GM19372 (cell line): ENCODE data around the gene PIGK.

Source experiments
- ATAC-seq: cut with Tn5 transposase; IDR thresholded peaks from one replicate; pipeline ENCODE4 v1.9.1; 2021; ENCODE audit warnings: mild to moderate bottlenecking, low read depth, moderate library complexity; ENCODE audit not compliant: unreplicated experiment

PIGK gene

GRCh38 chr1:77104672-77105071, 114.6 kb downstream of the PIGK start:
- no peak for ATAC-seq

GRCh38 chr1:77103486-77103885, 115.7 kb downstream of the PIGK start:
- ATAC-seq = no peak

GRCh38 chr1:77100875-77101274, 118.4 kb downstream of the PIGK start:
- no peak for ATAC-seq

DNA sequence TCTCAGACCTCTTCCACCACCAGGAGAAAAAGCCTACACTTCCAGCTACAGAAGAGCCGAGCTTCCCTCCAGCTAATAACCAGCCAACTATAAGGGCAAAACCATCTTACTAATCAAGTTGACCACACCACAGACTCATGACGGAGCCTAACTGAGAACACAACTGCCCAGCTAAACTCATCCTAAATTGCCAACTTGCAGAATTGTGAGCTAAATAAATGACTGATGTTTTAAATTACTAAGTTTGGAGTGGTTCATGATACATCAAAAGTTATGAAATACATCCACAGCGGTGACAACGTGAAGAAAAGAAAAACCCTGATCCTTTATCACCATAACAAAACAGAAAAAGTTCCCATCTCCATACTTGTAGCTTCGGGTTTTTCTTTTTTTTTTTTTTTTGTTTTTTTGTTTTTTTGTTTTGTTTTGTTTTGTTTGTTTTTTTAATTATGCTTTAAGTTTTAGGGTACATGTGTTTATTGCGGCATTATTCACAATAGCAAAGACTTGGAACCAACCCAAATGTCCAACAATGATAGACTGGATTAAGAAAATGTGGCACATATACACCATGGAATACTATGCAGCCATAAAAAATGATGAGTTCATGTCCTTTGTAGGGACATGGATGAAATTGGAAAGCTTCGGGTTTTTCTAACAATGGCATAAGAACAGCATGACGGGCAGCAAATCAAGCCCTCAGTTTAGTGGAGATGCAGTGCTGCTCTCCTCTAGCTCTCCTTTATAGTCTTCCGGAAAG, 122.6 kb downstream of the PIGK start:
- ATAC-seq = no peak

DNA sequence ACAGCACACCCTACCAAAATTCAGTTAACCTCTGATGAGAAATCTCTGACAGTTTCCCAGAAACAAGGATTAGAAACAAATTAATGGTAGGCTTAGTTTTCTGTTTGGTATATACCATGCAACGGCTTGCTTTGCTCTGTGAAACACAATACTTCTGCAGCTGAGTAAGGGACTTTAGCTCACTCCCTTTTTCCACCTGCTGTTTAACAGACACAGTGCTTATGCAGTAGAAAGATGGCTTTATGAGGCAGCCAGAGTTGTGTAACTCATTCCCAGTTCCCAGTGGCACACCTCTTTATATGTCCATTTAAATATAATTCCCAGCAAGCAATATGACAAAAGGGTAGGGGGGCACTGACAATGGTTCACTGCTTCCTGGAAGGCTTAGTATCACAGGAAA, 124.0 kb downstream of the PIGK start:
- no peak for ATAC-seq

- no peak for ATAC-seq
Observed at GRCh38 chr1:77089756-77090155, 129.5 kb downstream of the PIGK start.

DNA sequence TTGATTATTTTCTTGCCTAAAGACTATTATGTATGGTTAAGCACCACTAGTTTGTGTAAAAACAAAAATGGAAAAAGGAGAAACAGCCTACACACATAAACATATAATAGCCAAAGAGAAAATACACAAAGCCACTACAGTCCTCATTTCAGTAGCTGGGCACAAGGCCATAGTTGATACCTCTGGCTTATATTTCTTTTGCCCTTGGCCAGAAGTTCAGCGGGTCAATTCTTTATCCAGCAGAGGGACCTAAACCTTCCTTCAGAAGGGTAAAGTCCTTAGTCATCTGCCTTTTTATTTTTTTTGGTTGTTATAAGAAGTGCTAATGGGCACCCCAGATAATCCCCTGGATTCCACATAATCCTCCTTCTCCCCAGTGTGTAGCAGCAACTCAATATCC, 134.1 kb downstream of the PIGK start:
- no peak for ATAC-seq

DNA sequence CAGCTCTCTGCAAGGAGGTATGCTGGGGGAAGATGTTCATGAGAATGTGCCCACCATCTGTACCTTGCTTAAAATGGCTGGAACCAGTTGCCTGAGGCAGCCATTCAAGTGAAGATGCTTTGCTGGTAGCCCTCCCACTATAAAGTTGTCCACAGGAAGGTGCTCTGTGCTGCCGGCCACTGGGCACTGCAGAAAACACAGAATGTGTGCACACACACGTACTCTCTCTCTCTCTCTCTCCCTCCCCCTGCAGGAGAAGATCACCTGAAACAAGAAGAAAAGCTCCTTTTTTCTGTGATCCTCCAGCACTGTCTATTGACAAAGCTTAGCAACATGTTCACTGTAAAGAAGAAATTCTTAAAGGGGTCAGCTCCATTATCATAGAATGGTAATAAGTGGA, 134.8 kb downstream of the PIGK start:
- ATAC-seq = no peak

GRCh38 chr1:77081834-77082233, 137.4 kb downstream of the PIGK start:
- no peak for ATAC-seq

- no peak for ATAC-seq
Observed at GRCh38 chr1:77076759-77077158, 142.5 kb downstream of the PIGK start.

DNA sequence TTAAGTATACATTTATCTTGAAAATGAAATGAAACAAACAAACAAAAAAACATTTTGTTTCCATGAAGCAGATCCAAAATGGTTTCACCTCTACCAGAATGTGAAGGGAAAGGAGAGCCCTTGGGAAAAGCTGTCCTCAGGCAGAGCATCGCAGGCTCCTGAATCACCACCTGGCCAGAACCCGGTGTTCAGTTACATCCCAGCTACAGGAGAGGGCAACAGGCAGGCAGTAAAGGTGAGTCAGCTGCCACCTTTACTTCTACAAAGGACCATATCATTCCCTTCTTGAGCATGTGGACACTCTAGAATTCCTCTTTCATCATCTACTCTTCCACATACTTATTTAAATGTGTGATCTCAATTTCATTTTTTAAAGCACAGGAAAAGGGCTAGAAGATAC, 151.2 kb downstream of the PIGK start:
- ATAC-seq = no peak

GRCh38 chr1:77065693-77066342, 153.4 kb downstream of the PIGK start:
- no peak for ATAC-seq

DNA sequence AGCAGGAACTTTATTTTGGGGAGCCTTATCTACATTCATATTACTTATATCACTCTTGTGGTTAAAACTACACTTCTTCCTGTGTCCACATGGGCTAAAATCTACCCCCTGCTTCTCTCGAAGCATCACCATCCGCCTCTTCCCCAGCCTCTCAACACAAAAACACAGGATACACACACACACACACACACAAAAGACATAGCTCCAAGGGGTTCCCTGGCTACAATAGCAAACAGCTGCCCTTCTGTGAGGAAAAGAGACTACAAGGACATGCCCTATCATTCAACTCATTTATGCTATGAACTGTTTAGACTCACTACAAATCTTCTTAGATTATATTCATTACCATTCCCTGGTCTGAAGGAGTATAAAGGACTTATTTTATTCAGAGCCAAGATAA, 155.0 kb downstream of the PIGK start:
- ATAC-seq = no peak

GRCh38 chr1:77063118-77063517, 156.1 kb downstream of the PIGK start:
- ATAC-seq = no peak

GRCh38 chr1:77061162-77061561, 158.1 kb downstream of the PIGK start:
- no peak for ATAC-seq

GRCh38 chr1:77060000-77060399, 159.2 kb downstream of the PIGK start:
- ATAC-seq = no peak

DNA sequence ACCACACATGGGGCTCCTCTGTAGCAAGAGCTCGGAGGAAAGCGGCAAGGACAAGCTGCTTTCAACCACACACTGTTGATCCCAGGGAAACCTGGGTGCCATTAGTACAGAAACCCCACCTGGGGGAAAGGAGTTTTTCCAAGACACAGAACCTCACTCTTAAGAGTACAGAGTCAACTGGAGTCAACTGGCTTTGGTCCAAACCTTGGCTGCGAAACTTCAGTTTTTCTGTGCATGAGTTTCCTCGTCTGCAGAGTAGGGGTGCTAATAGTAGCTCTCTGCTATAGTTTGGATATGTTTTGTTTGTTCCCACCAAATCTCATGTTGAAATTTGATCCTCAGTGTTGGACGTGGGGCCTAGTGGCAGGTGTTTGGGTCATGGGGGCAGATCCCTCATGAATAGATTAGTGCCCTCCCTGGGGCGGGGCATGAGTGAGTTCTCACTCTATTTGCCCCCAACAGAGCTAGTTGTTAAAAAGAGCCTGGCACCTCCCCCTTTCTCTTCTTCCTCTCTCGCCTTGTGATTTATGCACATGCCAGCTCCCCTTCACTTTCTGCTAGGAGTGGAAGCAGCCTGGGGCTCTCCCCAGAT, 161.1 kb downstream of the PIGK start:
- no peak for ATAC-seq

DNA sequence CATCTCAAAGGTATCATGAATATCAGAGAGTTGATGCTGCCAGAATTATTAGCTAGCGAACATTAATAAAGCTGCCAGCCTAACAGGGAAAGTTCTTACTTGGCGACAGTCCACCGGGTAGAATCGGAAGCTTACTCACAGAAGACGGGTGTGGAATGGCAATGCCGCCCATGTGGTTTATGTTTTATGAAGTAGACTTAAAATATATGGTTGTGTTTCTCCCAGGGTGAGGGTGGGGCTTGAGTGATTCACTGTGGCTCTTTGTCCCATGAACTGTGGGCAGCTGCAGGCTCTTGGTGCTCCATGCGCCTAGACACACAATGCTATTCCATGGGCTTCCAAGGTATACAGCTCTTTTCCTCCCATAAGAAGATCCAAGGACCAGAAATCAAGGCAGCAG, 162.7 kb downstream of the PIGK start:
- ATAC-seq = no peak

GRCh38 chr1:77051425-77051824, 167.8 kb downstream of the PIGK start:
- no peak for ATAC-seq

DNA sequence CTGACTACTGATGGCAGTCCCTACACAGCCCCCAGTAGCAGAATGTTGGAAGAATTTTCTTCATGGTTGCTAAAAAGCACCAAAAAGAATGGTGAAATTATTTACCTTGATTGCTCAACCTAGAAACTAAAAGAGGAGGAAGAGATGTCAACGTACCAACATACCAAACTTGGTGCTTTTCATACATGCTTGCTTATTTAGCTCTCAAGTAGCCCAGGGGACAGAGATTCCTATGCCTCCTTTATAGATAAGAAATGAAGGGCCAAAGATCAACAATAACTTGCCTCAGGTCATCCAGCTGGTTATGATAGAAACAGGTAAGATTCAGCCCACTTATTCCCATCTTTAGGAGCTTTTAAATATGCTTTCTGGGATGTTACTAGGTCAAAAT, 170.6 kb downstream of the PIGK start:
- no peak for ATAC-seq

- no peak for ATAC-seq
Observed at GRCh38 chr1:77047978-77048614, 171.1 kb downstream of the PIGK start.
